ENCODE data around the gene NACA. TPM values are rescaled to one million over a fixed set of nuclear protein-coding genes. Genes with fewer than 3 reads are reported as not detected.
"Not testable (repeated sequence)": the region's sequence is repeated elsewhere in the genome, so short reads cannot be mapped to it uniquely, and the experiment has no call there.

Gene NACA
- total and polyA plus RNA-seq, 12 donors = 757 to 1,809 (median 1,236) TPM

GRCh38 chr12:56749853-56750252, 24.8 kb upstream of the NACA start:
- no peak overlapping the region for H3K4me3 ChIP-seq
- TF ChIP-seq, protein P1, sequence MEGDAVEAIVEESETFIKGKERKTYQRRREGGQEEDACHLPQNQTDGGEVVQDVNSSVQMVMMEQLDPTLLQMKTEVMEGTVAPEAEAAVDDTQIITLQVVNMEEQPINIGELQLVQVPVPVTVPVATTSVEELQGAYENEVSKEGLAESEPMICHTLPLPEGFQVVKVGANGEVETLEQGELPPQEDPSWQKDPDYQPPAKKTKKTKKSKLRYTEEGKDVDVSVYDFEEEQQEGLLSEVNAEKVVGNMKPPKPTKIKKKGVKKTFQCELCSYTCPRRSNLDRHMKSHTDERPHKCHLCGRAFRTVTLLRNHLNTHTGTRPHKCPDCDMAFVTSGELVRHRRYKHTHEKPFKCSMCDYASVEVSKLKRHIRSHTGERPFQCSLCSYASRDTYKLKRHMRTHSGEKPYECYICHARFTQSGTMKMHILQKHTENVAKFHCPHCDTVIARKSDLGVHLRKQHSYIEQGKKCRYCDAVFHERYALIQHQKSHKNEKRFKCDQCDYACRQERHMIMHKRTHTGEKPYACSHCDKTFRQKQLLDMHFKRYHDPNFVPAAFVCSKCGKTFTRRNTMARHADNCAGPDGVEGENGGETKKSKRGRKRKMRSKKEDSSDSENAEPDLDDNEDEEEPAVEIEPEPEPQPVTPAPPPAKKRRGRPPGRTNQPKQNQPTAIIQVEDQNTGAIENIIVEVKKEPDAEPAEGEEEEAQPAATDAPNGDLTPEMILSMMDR (IDR thresholded peaks at IDR 0.05) = no peak
- TF ChIP-seq POLR2A (IDR thresholded peaks at IDR 0.05) = no peak
- peaks cover 3 to 10% of the 10 kb centered on the region in 2 donors for H3K4me1 ChIP-seq (replicated peaks in 1 of 2)
- no peaks in the 10 kb centered on the region for H3K9me3 ChIP-seq (replicated peaks in 1 of 3)
- no peak for DNase-seq
- H3K27me3 ChIP-seq = no peaks in the 10 kb centered on the region
- intact Hi-C loops (cut with DNase I) = no loop called here
- H3K36me3 ChIP-seq (replicated peaks in 1 of 2) = no peaks in the 10 kb centered on the region
- H3K27ac ChIP-seq = no peak overlapping the region

DNA sequence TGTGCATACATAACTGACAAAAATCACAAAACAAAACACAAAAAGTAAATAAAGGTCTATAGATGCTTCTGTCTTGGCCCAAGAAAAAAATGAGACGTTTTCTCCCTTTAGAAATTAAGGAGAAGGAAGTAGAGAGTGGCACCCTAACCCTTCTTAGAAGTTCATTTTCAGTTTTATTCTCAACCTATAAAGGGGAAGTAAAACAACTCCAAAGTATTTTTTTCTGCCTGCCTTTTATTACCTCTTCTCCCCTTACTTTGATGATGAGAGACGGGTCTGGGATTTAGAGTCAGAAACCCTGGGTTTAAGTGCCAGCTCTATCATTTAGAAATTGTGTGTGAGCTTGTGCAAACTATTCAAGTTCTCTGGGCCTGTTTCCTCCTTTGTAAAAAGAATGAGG, 24.3 kb upstream of the NACA start:
- Histone ChIP-seq H3K9me3 (replicated peaks in 1 of 3) (no peaks in the 10 kb centered on the region), H3K27ac (no peak overlapping the region), H3K4me3 (no peak overlapping the region), H3K36me3 (replicated peaks in 1 of 2) (peaks cover 0 to 3% of the 10 kb centered on the region in 2 donors), H3K27me3 (no peaks in the 10 kb centered on the region), H3K4me1 (replicated peaks in 1 of 2) (peaks cover 3 to 10% of the 10 kb centered on the region in 2 donors)
- no peak for TF ChIP-seq POLR2A (IDR thresholded peaks at IDR 0.05)
- TF ChIP-seq, protein P1 (IDR thresholded peaks at IDR 0.05) = no peak
- intact Hi-C loops (cut with DNase I) = no loop called here
- DNase-seq = no peak
- 76 to 82% (median 79%) methylated on average over 2 of the region's 2 CpGs for WGBS, 4 donors

- Histone ChIP-seq H3K27me3 (no peaks in the 10 kb centered on the region), H3K9me3 (replicated peaks in 1 of 3) (no peaks in the 10 kb centered on the region), H3K4me3 (no peak overlapping the region), H3K4me1 (replicated peaks in 1 of 2) (peaks cover 5 to 8% of the 10 kb centered on the region in 2 donors), H3K27ac (no peak overlapping the region), H3K36me3 (replicated peaks in 1 of 2) (peaks cover 0 to 8% of the 10 kb centered on the region in 2 donors)
- intact Hi-C loops (cut with DNase I) = loop anchor here in 1 of 2 donors (10.0 kb wide), 1 partner anchor 83 kb away; the partner anchor contains the start of gene ATP5F1B
- TF ChIP-seq POLR2A (IDR thresholded peaks at IDR 0.05) = no peak
- TF ChIP-seq, protein P1 (IDR thresholded peaks at IDR 0.05) = no peak
- 93 to 97% (median 95%) methylated on average over 11 of the region's 11 CpGs for WGBS, 4 donors
- DNase-seq = no peak
Measured at GRCh38 chr12:56728139-56728861, 3.2 kb upstream of the NACA start.

DNA sequence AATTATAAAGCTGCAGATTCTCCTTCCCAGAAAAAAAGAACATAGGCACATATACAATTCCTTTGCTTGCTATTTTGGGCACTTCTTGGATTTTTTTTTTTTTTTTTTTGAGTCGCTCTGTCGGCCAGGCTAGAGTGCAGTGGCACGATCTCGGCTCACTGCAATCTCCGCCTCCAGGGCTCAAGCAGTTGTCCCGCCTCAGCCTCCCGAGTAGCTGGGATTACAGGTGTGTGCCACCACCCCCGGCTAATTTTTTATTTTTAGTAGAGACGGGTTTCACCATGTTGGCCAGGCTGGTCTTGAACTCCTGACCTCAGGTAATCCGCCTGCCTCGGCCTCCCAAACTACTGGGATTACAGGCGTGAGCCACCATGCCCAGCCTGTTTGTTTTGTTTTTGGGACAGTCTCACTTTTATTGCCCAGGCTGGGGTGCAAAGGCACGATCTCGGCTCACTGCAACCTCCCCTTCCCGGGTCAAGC, 1.1 kb upstream of the NACA start:
- Histone ChIP-seq H3K4me3 (peak overlapping the region in 1 of 4 donors; percentile 64), H3K4me1 (replicated peaks in 1 of 2) (peaks cover 25 to 27% of the 10 kb centered on the region in 2 donors), H3K27ac (peak overlapping the region; percentile 81 to 97 (median 87))
- DNase-seq; H3K27me3 ChIP-seq; H3K9me3 ChIP-seq (replicated peaks in 1 of 3); H3K36me3 ChIP-seq (replicated peaks in 1 of 2): not testable (repeated sequence)
- intact Hi-C loops (cut with DNase I) = loop anchor here in 1 of 2 donors (10.0 kb wide), 1 partner anchor 81 kb away; the partner anchor contains the start of gene ATP5F1B
- 64 to 81% (median 74%) methylated on average over 15 of the region's 15 CpGs for WGBS, 4 donors
